Common myeloid progenitor, CD34-positive (primary cell): ENCODE measurements around the gene HOXD8.

Experiments used
- CTCF ChIA-PET: fragments of 350-600 bp; sonication (Branson Sonifier 250); formaldehyde crosslinking; loops from one replicate; lab custom pipeline; 2021; ENCODE audit warnings: antibody characterized with exemption; lab: Charles Lee
- POLR2A ChIA-PET: fragments of 350-600 bp; sonication (Branson Sonifier 250); formaldehyde crosslinking; loops from one replicate; lab custom pipeline; 2021; ENCODE audit warnings: antibody characterized with exemption; lab: Charles Lee
- DNase-seq, 3 donors: peaks; one replicate each; pipeline versions ENCODE4 v3.0.0 to v3.0.0-alpha.2; 2013
- H3K27ac ChIP-seq, 2 experiments: 1 replicate in 1 of 2; 2 replicates in 1 of 2; pipeline ENCODE4 v1.7.0; 2013; ENCODE audit warnings: inconsistent platforms in 2 of 2, low read length in 2 of 2, mild to moderate bottlenecking in 2 of 2, low read depth in 1 of 2, moderate library complexity in 1 of 2; ENCODE audit not compliant: severe bottlenecking in 2 of 2, insufficient read depth in 1 of 2, poor library complexity in 1 of 2
- H3K27me3 ChIP-seq, 5 experiments: replicated peaks in 2 of 5; 1 replicate in 3 of 5; 2 replicates in 2 of 5; pipeline versions ENCODE4 v1.6.1 to v1.7.0; 2013; ENCODE audit warnings: low read length in 4 of 5, mild to moderate bottlenecking in 2 of 5, moderate library complexity in 2 of 5, inconsistent platforms in 1 of 5; ENCODE audit not compliant: insufficient read depth in 5 of 5, control insufficient read depth in 4 of 5
- H3K36me3 ChIP-seq, 4 experiments: 1 replicate in 2 of 4; 2 replicates in 2 of 4; pipeline versions ENCODE4 v1.6.1 to v1.7.0; 2013; ENCODE audit warnings: low read length in 3 of 4, control low read depth in 1 of 4, mild to moderate bottlenecking in 1 of 4; ENCODE audit not compliant: control insufficient read depth in 4 of 4, insufficient read depth in 4 of 4
- H3K4me1 ChIP-seq, 4 experiments: 1 replicate in 3 of 4; 2 replicates in 1 of 4; pipeline versions ENCODE4 v1.6.1 to v1.7.1; 2013; ENCODE audit warnings: low read length in 3 of 4, mild to moderate bottlenecking in 3 of 4, control low read depth in 1 of 4, inconsistent platforms in 1 of 4, moderate library complexity in 1 of 4; ENCODE audit not compliant: control insufficient read depth in 4 of 4, insufficient read depth in 4 of 4; ENCODE audit errors: control extremely low read depth in 1 of 4
- H3K4me3 ChIP-seq, 7 experiments: 1 replicate in 4 of 7; 2 replicates in 3 of 7; pipeline versions ENCODE4 v1.5.1 to v1.7.0; 2013; ENCODE audit warnings: mild to moderate bottlenecking in 7 of 7, low read length in 6 of 7, moderate library complexity in 6 of 7, inconsistent platforms in 2 of 7, low read depth in 2 of 7, control low read depth in 1 of 7; ENCODE audit not compliant: insufficient read depth in 4 of 7, control insufficient read depth in 1 of 7; ENCODE audit errors: extremely low read depth in 1 of 7
- H3K9me3 ChIP-seq, 5 experiments: 1 replicate in 4 of 5; 2 replicates in 1 of 5; pipeline versions ENCODE4 v1.6.1 to v1.7.1; 2013; ENCODE audit warnings: low read length in 4 of 5, mild to moderate bottlenecking in 2 of 5, inconsistent platforms in 1 of 5, low read depth in 1 of 5, moderate library complexity in 1 of 5; ENCODE audit not compliant: control insufficient read depth in 4 of 5, insufficient read depth in 2 of 5; ENCODE audit errors: control extremely low read depth in 1 of 5
- WGBS: methylation state at CpG from one replicate; pipeline ENCODE4 v1.1.5; 2013; ENCODE audit not compliant: insufficient coverage; 5-methylcytosine and 5-hydroxymethylcytosine counted together

Gene HOXD8

GRCh38 chr2:176164611-176165369, 35.3 kb downstream of the HOXD8 start:
- Histone ChIP-seq H3K4me1 (peaks cover 0 to 14% (median 12%) of the 10 kb centered on the region in 4 experiments), H3K27me3 (peaks cover 26 to 98% (median 81%) of the 10 kb centered on the region in 5 experiments), H3K27ac (no peak overlapping the region), H3K36me3 (no peaks in the 10 kb centered on the region), H3K4me3 (peak overlapping the region in 3 of 7 experiments; percentile 11 to 43 (median 25)), H3K9me3 (peaks cover 0 to 21% (median 0%) of the 10 kb centered on the region in 5 experiments)
- CTCF ChIA-PET: interaction anchor here (1.1 to 3.0 kb wide), 4 partner anchors 11 to 24 kb away, joined by 3 to 14 read pairs (median 4); no protein-coding TSS in a partner anchor
- POLR2A ChIA-PET: no interaction called here
- 3% methylated on average over 49 of the region's 52 CpGs for WGBS
- no peak for DNase-seq

- Histone ChIP-seq H3K27me3 (peaks cover 26 to 98% (median 82%) of the 10 kb centered on the region in 5 experiments), H3K4me3 (peak overlapping the region in 2 of 7 experiments; percentile 25 to 43), H3K36me3 (no peaks in the 10 kb centered on the region), H3K4me1 (peaks cover 0 to 14% (median 12%) of the 10 kb centered on the region in 4 experiments), H3K27ac (no peak overlapping the region), H3K9me3 (peaks cover 0 to 21% (median 0%) of the 10 kb centered on the region in 5 experiments)
- DNase-seq: no peak
- ChIA-PET CTCF (interaction anchor here (1.3 to 3.0 kb wide), 4 partner anchors 10 to 389 kb away, joined by 3 to 14 read pairs (median 4); no protein-coding TSS in a partner anchor), POLR2A (no interaction called here)
- WGBS: 4% methylated on average over 12 of the region's 26 CpGs
Observed at GRCh38 chr2:176165370-176166050, 36.0 kb downstream of the HOXD8 start.

GRCh38 chr2:176166272-176166671, 36.8 kb downstream of the HOXD8 start:
- Histone ChIP-seq H3K9me3 (peaks cover 0 to 21% (median 0%) of the 10 kb centered on the region in 5 experiments), H3K4me3 (no peak overlapping the region), H3K27me3 (peaks cover 26 to 98% (median 82%) of the 10 kb centered on the region in 5 experiments), H3K36me3 (no peaks in the 10 kb centered on the region), H3K27ac (no peak overlapping the region), H3K4me1 (peaks cover 0 to 14% (median 12%) of the 10 kb centered on the region in 4 experiments)
- DNase-seq: no peak
- 13% methylated on average over 1 of the region's 2 CpGs for WGBS
- ChIA-PET CTCF (interaction anchor here (0.8 to 3.0 kb wide), 5 partner anchors 8 to 388 kb away, joined by 3 to 14 read pairs (median 3); no protein-coding TSS in a partner anchor), POLR2A (no interaction called here)

GRCh38 chr2:176167398-176167797, 37.9 kb downstream of the HOXD8 start:
- H3K27ac ChIP-seq: no peak overlapping the region
- CTCF ChIA-PET: interaction anchor here (0.8 to 1.7 kb wide), 3 partner anchors 12 to 288 kb away, joined by 3 to 5 read pairs (median 4); no protein-coding TSS in a partner anchor
- POLR2A ChIA-PET: no interaction called here
- no CpG with 5 or more reads among the region's 1 CpG for WGBS
- no peak overlapping the region for H3K4me3 ChIP-seq
- no peak for DNase-seq
- H3K27me3 ChIP-seq: peaks cover 27 to 98% (median 77%) of the 10 kb centered on the region in 5 experiments
- peaks cover 0 to 16% (median 13%) of the 10 kb centered on the region in 4 experiments for H3K4me1 ChIP-seq
- peaks cover 0 to 13% (median 0%) of the 10 kb centered on the region in 5 experiments for H3K9me3 ChIP-seq
- no peaks in the 10 kb centered on the region for H3K36me3 ChIP-seq

- 100% methylated on average over 1 of the region's 5 CpGs for WGBS
- no peak overlapping the region for H3K4me3 ChIP-seq
- H3K27me3 ChIP-seq: peaks cover 29 to 98% (median 80%) of the 10 kb centered on the region in 5 experiments
Observed at GRCh38 chr2:176169181-176169580, 39.7 kb downstream of the HOXD8 start.

GRCh38 chr2:176169711-176170110, 40.2 kb downstream of the HOXD8 start:
- WGBS: 100% methylated on average over 1 of the region's 2 CpGs
- Histone ChIP-seq H3K4me1 (peaks cover 0 to 13% (median 9%) of the 10 kb centered on the region in 4 experiments), H3K4me3 (no peak overlapping the region), H3K9me3 (peaks cover 0 to 7% (median 0%) of the 10 kb centered on the region in 5 experiments), H3K36me3 (no peaks in the 10 kb centered on the region), H3K27ac (no peak overlapping the region), H3K27me3 (peaks cover 28 to 98% (median 77%) of the 10 kb centered on the region in 5 experiments)
- DNase-seq: no peak
- ChIA-PET POLR2A (interaction anchor here (2.0 kb wide), 1 partner anchor 9 kb away, joined by 6 read pairs; no protein-coding TSS in a partner anchor), CTCF (interaction anchor here (0.7 to 1.4 kb wide), 8 partner anchors 8 to 285 kb away, joined by 3 to 4 read pairs (median 4); no protein-coding TSS in a partner anchor)

More at GRCh38 chr2:176169181-176169580, 39.7 kb downstream of the HOXD8 start:
- H3K9me3 ChIP-seq: peaks cover 0 to 11% (median 0%) of the 10 kb centered on the region in 5 experiments
- H3K4me1 ChIP-seq: peaks cover 0 to 16% (median 13%) of the 10 kb centered on the region in 4 experiments
- CTCF ChIA-PET: interaction anchor here (0.7 to 1.2 kb wide), 6 partner anchors 9 to 285 kb away, joined by 3 to 4 read pairs (median 4); no protein-coding TSS in a partner anchor
- H3K36me3 ChIP-seq: no peaks in the 10 kb centered on the region
- no peak overlapping the region for H3K27ac ChIP-seq
- no peak for DNase-seq
- POLR2A ChIA-PET: interaction anchor here (2.0 kb wide), 1 partner anchor 10 kb away, joined by 6 read pairs; no protein-coding TSS in a partner anchor
